GM18505 (cell line): ENCODE measurements around the gene WIPF3.

Experiments
- ATAC-seq: cut with Tn5 transposase; IDR thresholded peaks from one replicate; pipeline ENCODE4 v1.9.1; 2021; ENCODE audit not compliant: unreplicated experiment
- POLR2A ChIP-seq: IDR thresholded peaks from 4 replicates; pipeline ENCODE4 v1.6.1; 2011; ENCODE audit warnings: borderline replicate concordance; ENCODE audit not compliant: insufficient read depth, insufficient read length; ENCODE audit errors: extremely low read depth

WIPF3 gene

DNA sequence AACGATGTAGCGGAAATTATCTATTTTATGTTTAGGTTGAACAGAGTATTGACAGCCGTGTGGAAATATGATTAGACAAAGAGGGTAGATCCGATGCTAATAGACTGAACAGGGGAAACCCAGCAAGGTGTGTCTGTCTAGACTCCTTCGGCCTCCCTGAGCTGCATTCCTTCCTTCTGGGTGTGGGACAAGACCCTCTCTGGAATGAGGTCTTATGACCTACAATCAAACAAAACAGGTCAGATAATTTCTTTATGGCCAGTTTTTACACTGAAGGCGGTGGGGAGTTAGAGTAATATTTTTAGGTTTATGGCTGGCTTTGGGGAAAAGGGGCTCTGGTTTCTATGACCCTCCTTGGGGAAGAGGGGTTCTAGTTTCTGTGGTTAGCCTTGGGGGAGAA is 41.2 kb downstream of the WIPF3 start:
- ATAC-seq = no peak
- TF ChIP-seq POLR2A = no peak

DNA sequence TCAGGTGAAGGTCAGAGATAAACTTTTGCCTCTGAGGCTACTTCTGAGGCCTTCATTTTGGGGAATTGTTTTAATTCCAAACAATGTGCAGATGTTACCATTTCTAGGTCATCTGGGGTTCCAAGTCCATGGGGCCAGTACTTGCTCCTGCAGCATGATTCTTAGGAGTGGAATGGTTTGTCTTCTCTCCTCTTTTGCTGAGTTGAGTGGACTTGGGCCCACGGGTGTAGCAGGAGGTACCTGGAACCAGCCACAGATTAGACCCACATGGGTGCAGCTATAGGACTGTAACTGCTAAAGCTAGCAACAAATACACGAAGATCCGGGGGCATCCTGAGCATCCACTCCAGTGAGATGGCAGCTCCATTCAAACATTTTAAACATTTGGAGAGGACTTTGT is 41.6 kb downstream of the WIPF3 start:
- no peak for ATAC-seq
- no peak for TF ChIP-seq POLR2A

DNA sequence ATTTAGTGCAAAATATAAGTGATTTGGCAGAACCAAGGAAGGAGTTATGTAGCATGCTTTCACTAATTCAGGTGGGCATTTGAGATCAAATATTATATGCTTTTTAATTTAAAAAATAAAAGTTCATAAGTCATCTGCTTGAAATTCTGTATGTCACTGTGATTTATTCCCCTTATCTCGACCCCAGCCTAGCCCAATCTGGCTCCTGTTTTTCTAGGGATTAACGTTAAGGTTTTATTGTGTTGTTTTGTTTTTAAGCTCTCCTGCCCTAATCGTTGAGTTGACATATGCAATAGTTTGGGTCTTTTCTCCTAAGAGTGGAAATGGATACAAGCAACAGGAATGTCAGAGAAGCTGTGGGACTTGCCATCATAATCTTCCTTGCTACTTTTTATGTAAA is 42.6 kb downstream of the WIPF3 start:
- no peak for ATAC-seq

DNA sequence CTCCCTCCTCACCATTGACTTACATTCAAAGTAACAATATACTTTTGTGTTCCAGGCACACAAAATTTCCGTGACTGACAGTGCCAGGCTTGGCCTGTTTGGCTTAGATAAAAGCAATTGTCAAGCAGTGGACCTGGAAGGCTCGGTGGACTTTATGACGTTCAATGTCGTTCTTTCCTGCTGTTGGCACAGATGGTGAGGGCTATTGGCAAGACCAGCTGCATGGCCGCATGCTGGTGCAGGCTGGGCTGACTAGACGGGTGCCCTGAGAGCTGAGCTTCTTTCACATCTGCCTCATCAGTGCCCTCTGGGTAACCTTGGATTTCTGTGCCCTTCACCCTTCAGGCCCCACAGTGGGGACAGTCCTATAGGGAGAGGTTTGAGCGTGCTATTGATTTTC is 45.2 kb downstream of the WIPF3 start:
- ATAC-seq = no peak
- TF ChIP-seq POLR2A = no peak

More for the DNA sequence above, 42.6 kb downstream of the WIPF3 start:
- no peak for TF ChIP-seq POLR2A

DNA sequence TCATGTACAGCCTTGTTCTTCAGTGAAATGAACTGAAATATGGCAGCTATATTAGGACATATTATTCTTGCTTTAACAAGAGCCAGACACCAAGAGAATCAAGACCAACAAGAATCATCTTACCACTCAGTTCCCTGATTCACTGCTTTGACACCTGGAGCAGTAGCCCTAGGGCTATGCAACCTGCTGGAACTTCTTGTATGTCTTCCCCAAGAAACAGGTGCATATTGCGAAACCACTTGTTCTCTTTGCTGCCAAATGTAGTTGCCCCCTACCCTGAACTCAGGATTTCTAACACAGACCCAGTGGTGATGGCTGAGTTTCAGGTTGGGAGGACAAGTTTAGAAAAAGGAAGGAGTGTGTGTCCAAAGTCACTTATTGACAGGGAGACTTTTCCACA is 46.1 kb downstream of the WIPF3 start:
- no peak for TF ChIP-seq POLR2A
- ATAC-seq = no peak

DNA sequence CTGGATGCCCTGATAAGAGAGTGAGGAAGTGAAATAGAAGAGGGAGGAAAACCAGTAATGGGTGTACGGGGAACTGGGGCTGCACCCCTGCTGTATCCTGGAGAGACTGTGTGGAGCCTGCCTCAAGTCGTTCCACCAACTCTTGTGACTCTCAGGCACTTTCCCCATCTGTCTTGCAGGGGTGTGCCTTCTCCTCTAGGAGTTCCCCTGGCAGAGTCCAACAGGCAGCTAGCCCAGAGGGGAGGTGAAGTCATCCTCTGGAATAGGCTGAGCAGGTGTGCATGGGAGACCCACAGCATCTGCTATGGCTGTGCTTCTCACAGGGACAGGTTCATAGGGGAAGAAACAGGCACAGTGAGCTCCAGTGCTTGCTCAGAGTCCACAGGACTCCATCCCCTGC is 46.8 kb downstream of the WIPF3 start:
- ATAC-seq = no peak
- no peak for TF ChIP-seq POLR2A

DNA sequence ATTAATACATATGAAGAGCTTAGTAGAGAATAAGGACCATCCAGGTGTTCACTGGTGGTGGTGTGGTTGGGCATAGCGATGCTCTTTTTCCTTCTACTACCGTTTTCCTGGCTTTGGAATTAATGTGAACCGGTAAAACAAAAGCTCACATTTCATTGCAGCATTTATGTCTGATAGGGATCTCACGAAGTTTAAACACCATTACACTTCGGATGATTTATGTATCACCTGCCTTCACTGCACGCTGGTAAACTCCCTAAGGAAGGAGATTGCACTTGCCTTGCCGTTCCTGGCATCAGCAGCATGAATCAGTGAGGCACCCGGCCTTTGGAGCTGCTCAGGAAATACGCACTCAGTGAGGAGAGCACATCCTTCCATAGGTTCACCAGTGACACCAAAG is 47.5 kb downstream of the WIPF3 start:
- TF ChIP-seq POLR2A = no peak
- ATAC-seq = no peak

DNA sequence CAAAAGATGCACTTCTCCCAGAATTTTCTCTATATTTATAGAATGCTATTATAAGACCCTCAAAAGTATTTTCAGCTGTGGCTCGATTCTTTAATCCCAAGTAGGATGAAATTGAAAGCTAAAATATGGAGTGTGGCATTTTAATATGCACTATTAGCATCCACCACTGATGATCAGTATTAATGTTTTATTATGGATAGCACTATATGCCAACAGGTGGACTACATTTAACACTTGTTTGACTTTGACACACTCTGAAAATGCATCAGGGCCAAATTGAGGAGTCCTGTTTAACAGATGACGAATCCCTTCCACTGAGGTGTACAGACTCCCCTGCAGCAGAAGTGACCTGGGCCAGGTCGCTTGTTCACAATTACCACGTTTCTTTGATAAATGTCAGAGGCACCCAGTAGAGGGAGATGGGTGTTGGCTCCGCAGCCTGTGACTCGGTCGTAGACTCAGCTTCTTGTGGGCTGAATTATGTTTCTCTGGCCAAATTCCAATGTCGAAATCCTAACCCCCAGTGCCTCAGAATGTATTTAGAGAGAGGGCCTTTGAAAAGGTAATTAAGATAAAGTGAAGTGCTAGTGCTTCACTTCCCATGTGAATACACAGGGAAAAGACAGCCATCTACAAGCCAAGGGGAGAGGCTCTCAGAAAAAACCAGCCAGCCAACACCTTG is 48.1 kb downstream of the WIPF3 start:
- no peak for ATAC-seq
- TF ChIP-seq POLR2A = no peak

DNA sequence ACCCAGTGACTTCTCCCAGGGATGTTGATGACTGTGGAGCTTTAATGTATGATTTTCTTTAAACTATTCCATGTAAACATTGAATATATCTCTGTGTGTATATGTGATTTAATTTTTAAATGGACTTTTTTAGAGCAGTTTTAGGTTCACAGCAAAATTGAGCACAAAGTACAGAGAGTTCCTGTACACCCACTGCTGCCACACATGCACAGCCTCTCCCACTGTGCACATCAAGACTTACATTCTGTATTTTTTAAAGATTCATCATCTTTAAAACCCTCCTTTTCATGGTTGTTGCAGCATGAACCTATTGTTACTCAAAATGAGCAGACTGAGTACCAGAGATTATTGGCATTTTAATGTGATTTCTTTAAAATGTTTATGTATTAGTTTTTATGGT is 51.3 kb downstream of the WIPF3 start:
- no peak for ATAC-seq
- TF ChIP-seq POLR2A = no peak

DNA sequence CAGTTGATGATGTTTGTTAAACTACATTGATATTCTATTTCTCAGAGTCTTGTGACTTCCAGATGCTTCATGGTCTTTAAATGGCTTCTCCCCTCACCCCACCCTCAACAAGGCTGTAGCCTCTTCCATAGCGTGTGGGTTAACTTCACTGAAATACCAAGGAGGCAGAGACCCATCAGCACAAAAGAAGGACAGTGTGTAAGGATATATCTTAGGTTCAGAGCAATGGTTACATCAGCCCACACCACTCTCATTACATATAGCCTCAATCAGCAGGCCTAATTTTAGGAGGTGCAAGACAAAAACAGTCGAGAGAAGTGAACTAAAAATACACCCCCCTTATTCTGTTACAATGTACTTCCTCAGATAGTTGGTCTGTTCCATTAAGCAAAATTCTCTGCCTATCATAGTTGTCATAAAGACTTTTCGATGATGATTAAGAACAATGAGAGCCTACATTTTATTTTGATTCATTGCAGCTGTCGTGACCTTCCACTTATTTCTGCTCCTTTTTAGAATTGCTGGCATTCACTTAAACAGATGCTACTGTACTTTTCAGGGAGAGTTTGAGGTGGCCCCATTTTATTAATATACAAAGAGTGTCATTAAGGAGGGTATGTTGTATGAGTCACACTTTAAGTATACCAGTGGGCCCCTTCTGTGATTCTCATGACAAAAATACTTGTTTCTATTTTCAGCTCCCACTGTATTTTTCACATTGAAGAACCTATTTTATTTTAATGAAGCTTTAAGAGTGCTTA is 52.1 kb downstream of the WIPF3 start:
- no peak for ATAC-seq
- no peak for TF ChIP-seq POLR2A

DNA sequence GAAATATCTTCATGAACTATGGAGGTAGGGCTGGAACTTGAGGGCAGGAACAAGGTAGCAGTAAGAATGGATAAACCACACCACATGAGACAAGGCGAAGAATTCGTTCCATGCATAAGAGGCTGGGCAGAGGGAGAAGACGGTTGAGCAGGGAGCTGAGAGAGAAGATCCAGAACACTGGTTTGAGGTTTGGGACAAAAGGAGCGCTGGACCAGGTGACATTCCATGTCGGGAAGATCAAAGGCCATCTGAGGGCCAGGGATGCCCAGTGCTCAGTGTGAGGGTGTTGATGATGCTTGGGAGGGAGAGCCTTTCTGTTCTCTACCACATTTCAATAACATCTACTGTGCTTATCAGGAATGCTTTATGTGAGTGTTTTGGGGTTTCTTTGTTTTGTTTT is 52.8 kb downstream of the WIPF3 start:
- no peak for ATAC-seq
- no peak for TF ChIP-seq POLR2A

DNA sequence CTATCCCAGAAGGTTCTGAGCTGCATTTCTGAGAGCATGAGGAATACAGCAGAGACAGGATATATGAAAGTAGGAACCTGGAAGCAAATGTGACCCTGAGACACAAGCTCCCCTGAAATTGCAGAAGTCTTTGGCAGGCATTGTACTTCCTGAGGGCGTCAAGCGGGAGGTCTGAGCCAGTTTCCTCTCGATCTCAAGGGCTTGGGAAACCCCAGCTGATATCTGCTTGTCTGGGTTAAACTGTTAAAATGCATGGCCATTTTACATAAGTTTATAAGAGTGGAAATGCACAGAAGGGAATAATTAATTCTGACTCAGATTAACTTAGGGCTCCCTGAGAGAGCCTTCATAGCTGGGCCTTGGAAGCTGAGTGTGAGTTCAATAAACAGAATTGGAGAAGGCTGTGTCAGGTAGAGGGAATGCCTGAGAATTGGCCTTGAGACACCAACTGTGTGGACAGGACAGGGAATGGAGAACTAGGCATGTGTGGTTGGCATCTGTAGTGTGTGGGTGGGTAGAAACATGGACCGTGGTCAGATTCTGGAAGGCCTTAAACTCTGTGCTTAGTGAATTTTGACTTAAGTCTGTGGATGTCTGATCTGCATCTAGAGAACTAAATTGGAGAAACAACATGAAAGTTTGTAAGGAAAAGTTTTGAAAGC is 53.3 kb downstream of the WIPF3 start:
- no peak for ATAC-seq
- no peak for TF ChIP-seq POLR2A

DNA sequence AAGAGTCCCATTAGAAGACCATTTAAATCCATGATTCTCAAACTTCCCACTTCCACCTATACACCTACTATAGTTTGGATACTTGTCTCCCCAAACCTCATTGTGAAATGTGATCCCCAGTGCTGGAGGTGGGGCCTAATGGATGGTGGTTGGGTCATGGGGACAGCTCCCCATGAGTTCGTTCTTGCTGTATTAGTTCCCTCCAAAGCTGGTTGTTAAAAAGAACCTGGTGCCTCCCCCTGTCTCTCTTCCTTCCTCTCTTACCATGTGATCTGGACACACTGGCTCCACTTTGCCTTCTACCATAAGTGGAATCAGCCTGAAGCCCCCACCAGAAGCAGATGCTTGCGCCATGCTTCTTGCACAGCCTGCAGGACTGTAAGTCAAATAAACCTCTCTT is 53.9 kb downstream of the WIPF3 start:
- ATAC-seq = no peak
- no peak for TF ChIP-seq POLR2A

DNA sequence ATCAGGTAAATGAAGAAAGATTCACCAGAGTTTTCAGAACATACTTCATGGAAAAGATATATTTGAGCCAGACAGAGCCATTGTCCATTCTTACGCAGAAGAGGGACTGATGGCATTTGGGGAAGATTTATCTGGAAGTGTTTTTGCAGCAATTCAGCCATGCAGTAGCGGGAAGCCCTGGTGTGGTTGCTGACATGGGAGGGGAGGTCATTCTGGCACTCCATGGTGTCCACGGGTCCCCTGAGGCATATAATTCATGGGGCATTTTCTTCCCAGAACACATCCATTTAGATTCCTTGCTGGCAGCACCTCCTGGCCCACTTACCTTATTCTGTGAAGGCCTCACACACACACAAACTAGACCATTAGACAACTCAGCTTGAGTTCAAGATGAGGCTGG is 55.6 kb downstream of the WIPF3 start:
- ATAC-seq = no peak
- TF ChIP-seq POLR2A = no peak

DNA sequence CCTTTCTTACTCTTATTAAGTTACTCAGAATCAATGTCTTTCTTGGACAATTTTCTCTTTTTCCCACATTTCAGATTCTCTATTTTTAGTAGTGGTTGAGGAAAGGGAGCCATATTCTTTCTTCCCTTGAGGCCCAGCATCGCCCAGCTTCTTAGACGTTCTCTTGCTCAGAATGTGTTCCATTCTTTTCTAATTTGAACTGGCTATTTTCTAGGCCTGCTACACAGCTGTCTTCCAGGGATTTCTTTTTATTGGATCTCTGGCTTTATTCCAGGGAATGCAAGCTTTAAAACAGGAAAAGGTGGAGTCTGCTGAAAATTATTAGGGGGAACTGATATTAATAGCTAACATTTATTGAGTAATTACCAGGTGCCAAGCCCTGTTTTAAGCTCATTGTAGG is 58.3 kb downstream of the WIPF3 start:
- no peak for ATAC-seq
- TF ChIP-seq POLR2A = no peak

DNA sequence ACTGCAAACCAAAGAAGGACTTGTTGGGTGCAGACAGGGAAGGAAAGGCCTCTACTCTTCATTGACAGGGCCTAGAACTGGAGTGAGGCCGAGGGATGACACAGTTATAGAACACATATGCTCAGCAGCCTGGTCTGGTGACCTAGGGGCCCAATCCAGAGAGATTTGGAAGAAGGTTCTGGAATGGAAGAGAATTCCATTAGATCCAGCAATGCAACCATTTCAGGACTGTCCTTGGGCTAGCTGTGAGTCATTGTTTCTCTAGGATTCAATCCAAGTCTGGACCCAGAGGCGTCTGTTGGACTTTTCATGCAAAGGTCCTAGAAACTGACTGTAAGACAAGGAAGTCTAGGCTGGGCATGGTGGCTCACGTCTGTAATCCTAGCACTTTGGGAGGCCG is 59.2 kb downstream of the WIPF3 start:
- ATAC-seq = no peak
- TF ChIP-seq POLR2A = no peak
